Progenitor cell of endocrine pancreas (in vitro differentiated cells): ENCODE results near the gene RPS23. TPM values are rescaled to one million over a fixed set of nuclear protein-coding genes. Genes with fewer than 3 reads are reported as not detected.
"Not testable (repeated sequence)": the region's sequence is repeated elsewhere in the genome, so short reads cannot be mapped to it uniquely, and the experiment has no call there.

Source experiments
- DNase-seq: peaks from one replicate; pipeline ENCODE4 v3.0.0; 2021; ENCODE audit warnings: low spot score; ENCODE audit not compliant: unreplicated experiment
- H3K27ac Mint-ChIP-seq: 2 replicates; pipeline ENCODE4 v1.8.0; 2021; ENCODE audit warnings: mild to moderate bottlenecking, moderate library complexity, mixed read lengths
- H3K27me3 Mint-ChIP-seq: 2 replicates; pipeline ENCODE4 v1.8.0; 2021; ENCODE audit warnings: mixed read lengths
- H3K36me3 Mint-ChIP-seq: 2 replicates; pipeline ENCODE4 v1.8.0; 2022; ENCODE audit warnings: mixed read lengths; ENCODE audit not compliant: insufficient read depth
- H3K4me1 Mint-ChIP-seq: 2 replicates; pipeline ENCODE4 v1.8.0; 2021; ENCODE audit warnings: low read depth, mixed read lengths
- H3K4me3 Mint-ChIP-seq: 2 replicates; pipeline ENCODE4 v1.8.0; 2021; ENCODE audit warnings: low read depth, mild to moderate bottlenecking, moderate library complexity, mixed read lengths
- H3K9me3 Mint-ChIP-seq: 2 replicates; pipeline ENCODE4 v1.8.0; 2021; ENCODE audit warnings: low read depth, mixed read lengths
- total RNA-seq: library from RNA; stranded (reverse); gene quantifications from 2 replicates; pipeline ENCODE4 v1.2.1, GENCODE V29; 2021
- TF ChIP-seq, protein P1 (sequence below): fragments of 200-600 bp; sonication (generic); IDR thresholded peaks from one replicate; pipeline ENCODE4 v1.5.0; 2021; ENCODE audit warnings: antibody characterized with exemption, mild to moderate bottlenecking; ENCODE audit not compliant: unreplicated experiment

Gene RPS23
- total RNA-seq, 1 donor from 2014 or later, result 1,896 TPM

DNA sequence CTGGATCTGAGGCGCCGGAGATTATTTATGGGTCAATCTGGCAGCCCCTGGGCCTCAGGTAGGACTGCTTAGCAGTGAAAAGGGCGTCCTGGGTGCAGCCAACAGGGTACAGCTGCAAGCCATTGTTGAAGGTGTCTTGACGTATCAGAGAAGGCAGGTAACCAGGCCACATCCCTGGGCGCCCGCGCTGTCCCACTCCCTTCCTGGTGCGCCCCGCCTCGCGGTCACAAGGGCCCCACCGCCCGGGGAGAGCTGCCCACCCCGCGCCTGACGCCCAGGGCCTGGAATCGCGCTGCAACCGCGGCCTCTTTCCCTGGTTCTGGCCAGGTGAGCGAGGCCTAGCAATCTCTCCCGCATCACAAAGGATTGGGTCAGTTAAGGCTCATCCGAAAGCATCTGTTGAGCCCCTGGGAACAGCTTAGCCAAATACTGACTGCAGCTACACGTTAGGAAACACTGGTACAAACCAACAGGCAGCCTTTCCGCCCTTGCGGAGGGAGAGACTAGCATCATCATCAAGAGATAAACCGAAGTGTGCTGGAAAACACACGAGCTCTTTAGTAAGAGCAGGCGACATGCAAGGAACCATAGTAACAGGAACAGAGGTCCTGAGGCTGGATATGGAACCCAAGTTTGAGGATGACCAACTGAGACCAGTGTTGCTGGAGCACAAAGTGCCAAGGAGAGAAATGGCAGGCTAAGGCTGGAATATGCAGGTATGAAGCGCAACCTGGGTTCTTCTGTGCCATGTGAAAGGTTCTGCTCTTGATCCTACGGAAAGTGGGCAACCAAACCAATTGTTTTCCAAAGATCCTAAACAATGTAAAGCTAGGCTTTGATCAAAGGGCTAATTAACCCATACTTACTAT lies 3.6 kb downstream of the RPS23 start:
- peaks cover 27% of the 10 kb centered on the region for H3K36me3 Mint-ChIP-seq
- no peaks in the 10 kb centered on the region for H3K9me3 Mint-ChIP-seq
- H3K27ac Mint-ChIP-seq, result peak overlapping the region; percentile 83
- H3K27me3 Mint-ChIP-seq, result no peaks in the 10 kb centered on the region
- TF ChIP-seq, protein P1, sequence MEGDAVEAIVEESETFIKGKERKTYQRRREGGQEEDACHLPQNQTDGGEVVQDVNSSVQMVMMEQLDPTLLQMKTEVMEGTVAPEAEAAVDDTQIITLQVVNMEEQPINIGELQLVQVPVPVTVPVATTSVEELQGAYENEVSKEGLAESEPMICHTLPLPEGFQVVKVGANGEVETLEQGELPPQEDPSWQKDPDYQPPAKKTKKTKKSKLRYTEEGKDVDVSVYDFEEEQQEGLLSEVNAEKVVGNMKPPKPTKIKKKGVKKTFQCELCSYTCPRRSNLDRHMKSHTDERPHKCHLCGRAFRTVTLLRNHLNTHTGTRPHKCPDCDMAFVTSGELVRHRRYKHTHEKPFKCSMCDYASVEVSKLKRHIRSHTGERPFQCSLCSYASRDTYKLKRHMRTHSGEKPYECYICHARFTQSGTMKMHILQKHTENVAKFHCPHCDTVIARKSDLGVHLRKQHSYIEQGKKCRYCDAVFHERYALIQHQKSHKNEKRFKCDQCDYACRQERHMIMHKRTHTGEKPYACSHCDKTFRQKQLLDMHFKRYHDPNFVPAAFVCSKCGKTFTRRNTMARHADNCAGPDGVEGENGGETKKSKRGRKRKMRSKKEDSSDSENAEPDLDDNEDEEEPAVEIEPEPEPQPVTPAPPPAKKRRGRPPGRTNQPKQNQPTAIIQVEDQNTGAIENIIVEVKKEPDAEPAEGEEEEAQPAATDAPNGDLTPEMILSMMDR, result no peak
- DNase-seq, result no peak
- no peak overlapping the region for H3K4me3 Mint-ChIP-seq
- peaks cover 16% of the 10 kb centered on the region for H3K4me1 Mint-ChIP-seq

DNA sequence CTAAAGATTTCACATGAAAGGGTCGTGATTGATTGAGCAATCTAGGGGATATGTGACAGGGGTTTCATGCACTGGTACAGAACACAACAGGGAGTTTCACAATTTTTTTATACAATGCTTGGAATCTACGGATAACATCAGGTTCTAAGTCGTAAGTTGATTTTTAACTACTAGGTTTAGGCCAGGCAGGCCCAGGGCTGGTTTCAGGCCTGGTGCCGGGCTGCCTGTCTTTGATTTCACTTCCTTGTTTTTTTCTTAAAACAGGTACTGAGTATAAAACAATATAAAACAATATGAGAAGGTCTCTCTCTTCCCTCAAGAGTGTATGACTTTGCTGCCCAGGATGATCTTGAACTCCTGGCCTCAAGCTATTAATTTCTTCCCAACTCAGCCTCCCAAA lies 4.7 kb downstream of the RPS23 start:
- Mint-ChIP-seq H3K36me3 (peaks cover 37% of the 10 kb centered on the region), H3K4me1 (peaks cover 11% of the 10 kb centered on the region), H3K27ac (peak overlapping the region; percentile 49)
- H3K9me3 Mint-ChIP-seq, H3K4me3 Mint-ChIP-seq, DNase-seq, H3K27me3 Mint-ChIP-seq: not testable (repeated sequence)

DNA sequence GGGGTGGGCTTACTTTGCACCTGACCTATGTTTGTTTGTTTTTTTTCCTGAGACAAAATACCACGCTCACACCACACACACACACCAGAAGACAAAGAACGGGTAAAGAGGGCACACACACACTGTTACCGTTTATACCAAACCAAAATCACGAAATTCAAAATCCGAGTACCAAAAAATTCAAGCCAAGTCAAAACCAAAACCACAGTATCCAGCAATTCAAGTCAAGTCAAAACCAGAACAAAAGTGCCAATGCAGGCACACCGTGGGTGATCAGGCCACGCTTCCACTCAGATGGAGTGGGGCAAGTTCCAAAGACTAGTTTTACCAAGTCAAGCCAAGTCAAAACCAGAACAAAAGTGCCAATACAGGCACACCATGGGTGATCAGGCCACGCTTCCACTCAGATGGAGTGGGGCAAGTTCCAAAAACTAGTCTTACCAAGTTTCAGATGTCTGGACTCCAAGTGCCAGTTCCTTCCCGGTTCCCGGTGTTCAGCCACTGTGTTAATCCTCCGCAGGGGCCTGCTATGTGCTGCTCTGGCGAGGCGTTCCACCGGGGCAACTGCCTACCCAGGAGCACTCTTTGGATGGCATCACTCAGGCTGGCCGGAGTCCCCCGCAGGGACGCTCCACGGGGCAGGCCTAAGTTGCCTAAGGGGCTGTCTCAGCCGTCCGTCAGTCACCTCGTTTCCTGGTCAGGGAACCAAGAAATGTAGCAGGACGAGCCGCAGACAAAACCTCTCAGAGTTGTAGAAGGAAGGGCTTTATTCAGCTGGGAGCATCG lies 5.4 kb downstream of the RPS23 start:
- H3K27me3 Mint-ChIP-seq, H3K4me1 Mint-ChIP-seq, DNase-seq, H3K4me3 Mint-ChIP-seq, H3K9me3 Mint-ChIP-seq: not testable (repeated sequence)
- peak overlapping the region; percentile 49 for H3K27ac Mint-ChIP-seq
- H3K36me3 Mint-ChIP-seq, result peaks cover 42% of the 10 kb centered on the region

DNA sequence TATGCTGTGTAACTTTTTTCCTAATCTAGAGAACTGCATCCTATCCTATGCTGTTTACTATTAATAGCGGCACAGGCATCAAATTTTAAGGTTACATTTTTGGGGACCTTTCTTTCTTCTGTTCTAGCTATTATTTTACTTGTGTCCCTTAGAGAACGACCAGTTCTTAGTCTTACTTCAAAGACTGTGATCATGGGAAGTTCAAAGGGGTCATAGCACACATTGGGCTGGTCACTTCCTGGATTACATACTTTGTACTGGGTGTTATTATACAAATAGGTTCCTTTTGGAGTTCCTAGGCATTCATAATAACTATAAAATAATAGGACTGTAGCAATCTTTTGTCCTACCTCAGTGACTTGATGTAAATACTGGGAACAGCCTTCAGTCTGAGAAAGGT lies 8.8 kb downstream of the RPS23 start:
- not testable (repeated sequence) for H3K27me3 Mint-ChIP-seq, H3K4me3 Mint-ChIP-seq, DNase-seq, H3K4me1 Mint-ChIP-seq, H3K27ac Mint-ChIP-seq
- H3K9me3 Mint-ChIP-seq, result peaks cover 13% of the 10 kb centered on the region
- H3K36me3 Mint-ChIP-seq, result peaks cover 36% of the 10 kb centered on the region

DNA sequence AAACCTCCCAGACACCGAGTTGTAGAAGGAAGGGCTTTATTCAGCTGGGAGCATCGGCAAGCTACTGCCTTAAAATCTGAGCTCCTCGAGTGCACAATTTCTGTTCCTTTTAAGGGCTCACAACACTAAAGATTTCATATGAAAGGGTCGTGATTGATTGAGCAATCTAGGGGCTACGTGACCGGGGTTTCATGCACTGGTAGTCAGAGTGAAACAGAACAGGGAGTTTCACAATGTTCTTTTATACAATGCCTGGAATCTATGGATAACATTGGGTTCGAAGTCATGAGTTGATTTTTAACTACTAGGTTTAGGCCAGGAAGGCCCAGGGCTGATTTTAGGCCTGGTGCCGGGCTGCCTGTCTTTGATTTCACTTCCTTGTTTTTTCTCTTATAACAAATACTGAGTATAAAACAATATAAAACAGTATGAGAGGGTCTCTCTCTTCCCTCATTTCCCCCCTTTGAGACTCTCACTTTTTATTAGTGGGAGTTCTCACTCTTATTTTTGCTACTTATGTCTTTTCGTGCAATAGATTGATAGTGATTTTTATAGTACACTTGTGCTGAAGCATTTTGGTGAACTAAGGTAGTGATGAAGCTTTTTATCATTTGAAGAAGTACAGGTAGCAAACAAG lies 10.7 kb downstream of the RPS23 start:
- not testable (repeated sequence) for H3K27me3 Mint-ChIP-seq, H3K4me1 Mint-ChIP-seq, H3K4me3 Mint-ChIP-seq, H3K27ac Mint-ChIP-seq, DNase-seq
- Mint-ChIP-seq H3K36me3 (peaks cover 28% of the 10 kb centered on the region), H3K9me3 (peaks cover 13% of the 10 kb centered on the region)

DNA sequence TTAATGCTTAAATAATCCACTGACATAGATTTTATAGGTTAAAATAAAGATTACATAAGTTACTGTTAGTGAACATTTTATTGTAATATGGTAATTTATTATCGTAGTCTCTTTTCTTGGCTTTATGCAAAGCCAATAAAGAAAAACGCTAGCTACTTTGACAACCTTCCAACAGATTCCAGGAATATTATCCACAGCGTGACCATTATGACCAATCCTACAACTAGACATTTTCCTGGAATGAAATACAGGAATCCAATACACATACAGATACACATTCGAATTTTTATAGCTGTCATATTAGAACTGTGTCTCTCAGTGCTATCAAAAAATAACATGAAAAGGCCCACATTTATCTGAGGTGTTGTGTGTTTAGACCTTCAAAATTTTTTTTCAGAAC lies 13.1 kb downstream of the RPS23 start:
- peaks cover 26% of the 10 kb centered on the region for H3K36me3 Mint-ChIP-seq
- H3K4me1 Mint-ChIP-seq, result no peaks in the 10 kb centered on the region
- H3K4me3 Mint-ChIP-seq, result no peak overlapping the region
- TF ChIP-seq, protein P1, result no peak
- no peak overlapping the region for H3K27ac Mint-ChIP-seq
- peaks cover 13% of the 10 kb centered on the region for H3K9me3 Mint-ChIP-seq
- no peak for DNase-seq
- H3K27me3 Mint-ChIP-seq, result no peaks in the 10 kb centered on the region

DNA sequence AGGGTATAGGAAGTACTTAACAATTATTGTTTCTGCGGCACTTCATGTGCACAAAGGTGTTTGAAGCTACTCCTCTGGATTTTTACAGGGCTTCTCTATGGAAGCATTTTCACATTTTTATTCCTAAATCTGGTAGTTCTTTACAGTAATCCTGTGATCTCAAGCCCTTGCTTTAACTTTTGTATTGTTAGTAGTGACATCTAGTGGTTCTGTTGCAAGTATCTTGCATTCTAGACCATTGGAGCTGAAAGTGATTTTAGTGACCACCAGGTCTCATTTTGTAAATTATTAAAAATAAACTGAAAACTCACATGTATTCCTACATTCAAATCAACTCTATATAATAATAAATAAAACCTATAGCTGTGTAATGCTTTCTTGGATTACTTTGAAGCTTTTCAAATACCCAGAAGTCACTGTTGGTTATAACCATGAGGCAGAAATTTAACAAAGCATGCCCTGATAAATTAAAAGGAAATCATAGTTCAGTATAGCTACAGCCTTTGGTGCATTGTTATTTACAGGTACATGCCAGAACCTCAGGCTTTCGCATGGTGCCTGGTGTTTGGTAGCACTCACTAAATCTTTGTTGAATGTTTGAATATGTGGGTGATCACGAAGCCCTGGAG lies 18.9 kb downstream of the RPS23 start:
- TF ChIP-seq, protein P1, result peak; percentile 53
- no peak overlapping the region for H3K27ac Mint-ChIP-seq
- H3K27me3 Mint-ChIP-seq, result no peaks in the 10 kb centered on the region
- DNase-seq, result no peak
- H3K9me3 Mint-ChIP-seq, result no peaks in the 10 kb centered on the region
- H3K4me3 Mint-ChIP-seq, result no peak overlapping the region
- H3K4me1 Mint-ChIP-seq, result no peaks in the 10 kb centered on the region
- H3K36me3 Mint-ChIP-seq, result no peaks in the 10 kb centered on the region
